ENCODE results near the gene DCAF8. TPM values are rescaled to one million over a fixed set of nuclear protein-coding genes. Genes with fewer than 3 reads are reported as not detected.

DCAF8 gene
- total and polyA plus RNA-seq, 2 of the 4 experiments (the other 2 are of a cell fraction) = 83.3 to 83.8 TPM

DNA sequence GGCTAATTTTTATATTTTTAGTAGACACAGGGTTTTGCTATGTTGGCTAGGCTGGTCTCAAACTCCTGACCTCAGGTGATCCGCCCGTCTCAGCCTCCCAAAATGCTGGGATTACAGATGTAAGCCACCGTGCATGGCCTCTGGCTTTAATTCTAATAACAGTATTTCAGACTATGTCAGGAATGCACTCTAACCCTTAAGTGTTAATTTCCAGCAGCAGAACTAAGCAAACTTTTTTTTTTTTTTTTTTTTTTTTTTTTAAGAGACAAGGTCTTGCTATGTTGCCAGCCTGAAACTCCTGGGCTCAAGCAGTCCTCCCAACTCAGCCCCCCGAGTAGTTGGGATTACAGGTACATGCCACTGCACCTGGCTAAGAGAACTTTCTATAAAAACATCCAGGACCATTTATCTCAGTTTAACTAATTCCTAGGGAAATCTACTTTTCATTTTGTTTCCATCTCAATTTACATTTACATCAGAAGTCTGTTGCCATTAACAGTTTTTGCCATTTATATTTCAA lies 6.5 kb downstream of the DCAF8 start:
- Histone ChIP-seq H4K8ac (ENCODE audit: low read depth in 2 of 2, low read length in 2 of 2) (no peak overlapping the region), H2AFZ (replicated peaks; ENCODE audit: low read length, poor library complexity) (no peak overlapping the region), H3K4me3 (ENCODE audit: insufficient read depth, low read depth, low read length) (no peak overlapping the region), H4K5ac (ENCODE audit: low read depth, low read length) (no peak overlapping the region), H4K91ac (ENCODE audit: insufficient read depth, low read depth, low read length) (no peak overlapping the region), H2AK5ac (ENCODE audit: low read depth, low read length) (no peak overlapping the region), H2BK15ac (ENCODE audit: low read depth, low read length) (no peak overlapping the region), H3K9ac (ENCODE audit: low read depth, low read length) (no peak overlapping the region), H3K4me2 (ENCODE audit: low read depth, low read length) (no peak overlapping the region), H2BK20ac (ENCODE audit: low read depth, low read length) (no peak overlapping the region), H3K4me1 (ENCODE audit: control insufficient read depth, insufficient read depth, low read length) (peaks cover 2% of the 10 kb centered on the region; the same call in 1 of the 2 replicates), H3K23ac (ENCODE audit: low read depth, low read length) (no peak overlapping the region), H2AK9ac (replicated peaks; ENCODE audit: low read depth, low read length, poor library complexity) (no peak overlapping the region), H3K27me3 (ENCODE audit: control insufficient read depth, insufficient read depth, low read length) (no peaks in the 10 kb centered on the region), H3K14ac (replicated peaks; ENCODE audit: low read depth, low read length) (no peak overlapping the region), H3K36me3 (ENCODE audit: control insufficient read depth, insufficient read depth, low read length) (peaks cover 2% of the 10 kb centered on the region), H3K18ac (ENCODE audit: low read depth, low read length) (no peak overlapping the region), H3K9me1 (ENCODE audit: insufficient read depth, low read length) (peaks cover 4% of the 10 kb centered on the region), H3K4ac (ENCODE audit: low read depth, low read length) (no peak overlapping the region), H2BK120ac (ENCODE audit: low read depth, low read length) (no peak overlapping the region), H3K27ac (ENCODE audit: insufficient read depth, low read length) (no peak overlapping the region), H3K9me3 (ENCODE audit: control insufficient read depth, insufficient read depth, low read length) (no peaks in the 10 kb centered on the region), H2BK5ac (ENCODE audit: low read depth, low read length, poor library complexity, severe bottlenecking) (no peak overlapping the region), H3K56ac (ENCODE audit: extremely low read depth, insufficient read depth, low read length) (no peak overlapping the region), H3K79me1 (ENCODE audit: low read depth in 1 of 2, low read length in 2 of 2) (peaks cover 20 to 59% of the 10 kb centered on the region in 2 experiments; a peak in 3 of 4 replicates), H4K20me1 (ENCODE audit: insufficient read depth, low read length) (peaks cover 20% of the 10 kb centered on the region)
- CTCF ChIA-PET = interaction anchor here (0.6 kb wide), 1 partner anchor 8 kb away, joined by 3 read pairs; no protein-coding TSS in a partner anchor
- ATAC-seq (ENCODE audit: low read depth) = no peak
- TF ChIP-seq RAD21 (IDR thresholded peaks at IDR 0.05; ENCODE audit: low read length) = no peak
- TF ChIP-seq FOS (IDR thresholded peaks at IDR 0.05; ENCODE audit: low read depth, low read length) = no peak
- TF ChIP-seq SMC3 (IDR thresholded peaks at IDR 0.05; ENCODE audit: low read depth, low read length) = no peak
- no peak for TF ChIP-seq NFE2L2 (IDR thresholded peaks at IDR 0.05; ENCODE audit: low read depth, low read length)
- TF ChIP-seq, protein P1, sequence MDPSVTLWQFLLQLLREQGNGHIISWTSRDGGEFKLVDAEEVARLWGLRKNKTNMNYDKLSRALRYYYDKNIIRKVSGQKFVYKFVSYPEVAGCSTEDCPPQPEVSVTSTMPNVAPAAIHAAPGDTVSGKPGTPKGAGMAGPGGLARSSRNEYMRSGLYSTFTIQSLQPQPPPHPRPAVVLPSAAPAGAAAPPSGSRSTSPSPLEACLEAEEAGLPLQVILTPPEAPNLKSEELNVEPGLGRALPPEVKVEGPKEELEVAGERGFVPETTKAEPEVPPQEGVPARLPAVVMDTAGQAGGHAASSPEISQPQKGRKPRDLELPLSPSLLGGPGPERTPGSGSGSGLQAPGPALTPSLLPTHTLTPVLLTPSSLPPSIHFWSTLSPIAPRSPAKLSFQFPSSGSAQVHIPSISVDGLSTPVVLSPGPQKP (IDR thresholded peaks at IDR 0.05; ENCODE audit: borderline replicate concordance, low read depth, low read length) = no peak
- no peak for TF ChIP-seq RCOR1 (IDR thresholded peaks at IDR 0.05; ENCODE audit: insufficient replicate concordance, low read length)
- TF ChIP-seq MAZ (IDR thresholded peaks at IDR 0.05; ENCODE audit: borderline replicate concordance, low read depth, low read length) = no peak
- no peak for TF ChIP-seq POLR2A (IDR thresholded peaks at IDR 0.05; ENCODE audit: low read depth, low read length)
- no peak for TF ChIP-seq CHD1 (IDR thresholded peaks at IDR 0.05; ENCODE audit: low read depth, low read length)
- no peak for TF ChIP-seq MXI1 (IDR thresholded peaks at IDR 0.05; ENCODE audit: borderline replicate concordance, low read depth, low read length)
- TF ChIP-seq, protein P2, sequence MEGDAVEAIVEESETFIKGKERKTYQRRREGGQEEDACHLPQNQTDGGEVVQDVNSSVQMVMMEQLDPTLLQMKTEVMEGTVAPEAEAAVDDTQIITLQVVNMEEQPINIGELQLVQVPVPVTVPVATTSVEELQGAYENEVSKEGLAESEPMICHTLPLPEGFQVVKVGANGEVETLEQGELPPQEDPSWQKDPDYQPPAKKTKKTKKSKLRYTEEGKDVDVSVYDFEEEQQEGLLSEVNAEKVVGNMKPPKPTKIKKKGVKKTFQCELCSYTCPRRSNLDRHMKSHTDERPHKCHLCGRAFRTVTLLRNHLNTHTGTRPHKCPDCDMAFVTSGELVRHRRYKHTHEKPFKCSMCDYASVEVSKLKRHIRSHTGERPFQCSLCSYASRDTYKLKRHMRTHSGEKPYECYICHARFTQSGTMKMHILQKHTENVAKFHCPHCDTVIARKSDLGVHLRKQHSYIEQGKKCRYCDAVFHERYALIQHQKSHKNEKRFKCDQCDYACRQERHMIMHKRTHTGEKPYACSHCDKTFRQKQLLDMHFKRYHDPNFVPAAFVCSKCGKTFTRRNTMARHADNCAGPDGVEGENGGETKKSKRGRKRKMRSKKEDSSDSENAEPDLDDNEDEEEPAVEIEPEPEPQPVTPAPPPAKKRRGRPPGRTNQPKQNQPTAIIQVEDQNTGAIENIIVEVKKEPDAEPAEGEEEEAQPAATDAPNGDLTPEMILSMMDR (conservative IDR thresholded peaks at IDR 0.05; ENCODE audit: low read depth, low read length) = no peak
- TF ChIP-seq, protein P3, sequence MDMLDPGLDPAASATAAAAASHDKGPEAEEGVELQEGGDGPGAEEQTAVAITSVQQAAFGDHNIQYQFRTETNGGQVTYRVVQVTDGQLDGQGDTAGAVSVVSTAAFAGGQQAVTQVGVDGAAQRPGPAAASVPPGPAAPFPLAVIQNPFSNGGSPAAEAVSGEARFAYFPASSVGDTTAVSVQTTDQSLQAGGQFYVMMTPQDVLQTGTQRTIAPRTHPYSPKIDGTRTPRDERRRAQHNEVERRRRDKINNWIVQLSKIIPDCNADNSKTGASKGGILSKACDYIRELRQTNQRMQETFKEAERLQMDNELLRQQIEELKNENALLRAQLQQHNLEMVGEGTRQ (IDR thresholded peaks at IDR 0.05; ENCODE audit: low read depth, low read length) = no peak
- no peak for TF ChIP-seq CEBPB (IDR thresholded peaks at IDR 0.05; ENCODE audit: low read depth, low read length)
- no peak for TF ChIP-seq RFX5 (IDR thresholded peaks at IDR 0.05; ENCODE audit: low read depth, low read length)
- TF ChIP-seq BHLHE40 (IDR thresholded peaks at IDR 0.05; ENCODE audit: low read depth, low read length) = no peak
- no peak for TF ChIP-seq MAFK (IDR thresholded peaks at IDR 0.05; ENCODE audit: low read depth, low read length)
- dilution Hi-C loops (cut with HindIII; ENCODE audit: low sequenced_read_pairs, unreplicated experiment) = no loop called here
- WGBS, 2 experiments (ENCODE audit: extremely low coverage in 2 of 2, insufficient read length in 1 of 2) = 100% methylated on average over 1 of the region's 4 CpGs; no CpG with 5 or more reads in 1 of the 2 experiments
- BruUV-seq (replicated peaks) = no TSS peak
- intact Hi-C loops (cut with micrococcal nuclease) = no loop called here
- no peak for DNase-seq
- in situ Hi-C loops (cut with MboI; ENCODE audit: low sequenced_read_pairs) = no loop called here
- POLR2A ChIA-PET (ENCODE audit: unreplicated experiment) = no interaction called here

Measured in IMR-90 (cell line).